Left lung (tissue), 10 donors: Measurements from ENCODE around the gene PFN3. TPM values are rescaled to one million over a fixed set of nuclear protein-coding genes. Genes with fewer than 3 reads are reported as not detected.

Source experiments
- ATAC-seq: fragments of 200-7000 bp; cut with Tn5 transposase; one replicate; pipeline ENCODE4 v1.9.1; 2020; ENCODE audit warnings: moderate library complexity
- DNase-seq, 4 donors: peaks; one replicate each; pipeline ENCODE4 v3.0.0-alpha.2; 2013 to 2020
- H3K27ac ChIP-seq, 2 donors: fragments of 200-600 bp; sonication (generic) in 1 of 2; one replicate each; pipeline versions ENCODE4 v1.5.0 to v1.8.0; 2020 to 2021
- H3K27me3 ChIP-seq, 2 donors: fragments of 200-600 bp; sonication (generic) in 1 of 2; one replicate each; pipeline versions ENCODE4 v1.5.0 to v1.8.0; 2020 to 2021
- H3K36me3 ChIP-seq, 2 donors: fragments of 200-600 bp; sonication (generic) in 1 of 2; one replicate each; pipeline versions ENCODE4 v1.5.0 to v1.8.0; 2020 to 2021
- H3K4me1 ChIP-seq, 2 donors: fragments of 200-600 bp; one replicate each; pipeline ENCODE4 v1.8.0; 2021
- H3K4me3 ChIP-seq, 2 donors: fragments of 200-600 bp; sonication (generic) in 1 of 2; one replicate each; pipeline versions ENCODE4 v1.5.0 to v1.8.0; 2020 to 2021; ENCODE audit warnings: mild to moderate bottlenecking in 1 of 2
- H3K9me3 ChIP-seq, 2 donors: fragments of 200-600 bp; sonication (generic) in 1 of 2; one replicate each; pipeline versions ENCODE4 v1.5.0 to v1.8.0; 2020 to 2021
- CTCF ChIP-seq, 2 donors: fragments of 200-600 bp; sonication (generic) in 1 of 2; IDR thresholded peaks; one replicate each; pipeline versions ENCODE4 v1.5.0 to v1.8.0; 2021; ENCODE audit warnings: antibody characterized with exemption in 2 of 2
- intact Hi-C, 2 donors: fragments of 100-400 bp; cut with DNase I; formaldehyde crosslinking; loops; one replicate each; pipeline versions ENCODE4 v1.11.2 to v1.14.2; 2022
- polyA plus RNA-seq, 6 donors: library from polyadenylated mRNA; unstranded; fragments of 120-200 nt; gene quantifications; one replicate each; pipeline ENCODE4 v1.2.1, GENCODE V29; 2013; ENCODE audit not compliant: insufficient read length in 6 of 6
- total RNA-seq, 2 donors: library from RNA; stranded (reverse); fragmentation: NEBNext Ultra II Directional; extraction: Animal tissue kit (Norgen Biotek cat#: 25700); gene quantifications; one replicate each; pipeline ENCODE4 v1.2.1, GENCODE V29; 2021
- donor health status: DM: no; HTN: yes; CAD: no.
- donor health status: DM: no; HTN: no; CAD: no.

Gene PFN3
- total and polyA plus RNA-seq, 8 donors = not detected

GRCh38 chr5:177382423-177383029 lies 17.9 kb downstream of the PFN3 start:
- Histone ChIP-seq H3K4me1 (peaks cover 0 to 7% of the 10 kb centered on the region in 2 donors), H3K4me3 (no peak overlapping the region), H3K36me3 (no peaks in the 10 kb centered on the region), H3K27ac (no peak overlapping the region), H3K9me3 (no peaks in the 10 kb centered on the region), H3K27me3 (peaks cover 0 to 59% of the 10 kb centered on the region in 2 donors)
- ATAC-seq (no peak), DNase-seq (no peak)
- intact Hi-C loops = no loop called here
- TF ChIP-seq CTCF (IDR thresholded peaks at IDR 0.05) = no peak

DNA sequence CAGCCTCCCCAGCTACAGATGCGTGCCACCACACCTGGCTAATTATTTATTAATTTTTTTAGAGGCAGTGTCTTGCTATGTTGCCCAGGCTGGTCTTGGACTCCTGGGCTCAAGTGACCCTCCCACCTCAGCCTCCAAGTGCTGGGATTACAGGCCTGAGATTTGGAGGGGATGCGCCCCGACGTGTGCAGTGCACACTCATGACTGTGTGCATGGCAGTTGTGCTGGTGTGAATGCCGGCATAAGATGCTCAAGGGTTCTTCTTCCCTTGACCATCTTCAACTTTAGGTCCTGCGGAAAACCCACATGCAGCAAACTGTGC lies 19.7 kb downstream of the PFN3 start:
- no peak overlapping the region for H3K27ac ChIP-seq
- TF ChIP-seq CTCF (IDR thresholded peaks at IDR 0.05) = no peak
- H3K4me3 ChIP-seq = no peak overlapping the region
- H3K4me1 ChIP-seq = peaks cover 0 to 4% of the 10 kb centered on the region in 2 donors
- intact Hi-C loops = no loop called here
- no peaks in the 10 kb centered on the region for H3K36me3 ChIP-seq
- no peak for ATAC-seq
- no peaks in the 10 kb centered on the region for H3K9me3 ChIP-seq
- no peak for DNase-seq
- peaks cover 0 to 50% of the 10 kb centered on the region in 2 donors for H3K27me3 ChIP-seq

GRCh38 chr5:177378884-177379883 lies 21.3 kb downstream of the PFN3 start:
- Histone ChIP-seq H3K4me1 (no peaks in the 10 kb centered on the region), H3K4me3 (no peak overlapping the region), H3K27ac (no peak overlapping the region), H3K27me3 (peaks cover 0 to 35% of the 10 kb centered on the region in 2 donors), H3K9me3 (no peaks in the 10 kb centered on the region), H3K36me3 (no peaks in the 10 kb centered on the region)
- ATAC-seq = peak; percentile 87
- TF ChIP-seq CTCF (IDR thresholded peaks at IDR 0.05) = no peak
- no peak for DNase-seq
- intact Hi-C loops = no loop called here

- H3K27ac ChIP-seq = no peak overlapping the region
- H3K4me1 ChIP-seq = peaks cover 0 to 2% of the 10 kb centered on the region in 2 donors
- ATAC-seq = no peak
- peaks cover 0 to 26% of the 10 kb centered on the region in 2 donors for H3K27me3 ChIP-seq
- no peaks in the 10 kb centered on the region for H3K36me3 ChIP-seq
- H3K4me3 ChIP-seq = no peak overlapping the region
- H3K9me3 ChIP-seq = no peaks in the 10 kb centered on the region
- intact Hi-C loops = no loop called here
- TF ChIP-seq CTCF (IDR thresholded peaks at IDR 0.05) = no peak
- DNase-seq = no peak
Measured at GRCh38 chr5:177377851-177378776, 22.3 kb downstream of the PFN3 start.
